ENCODE data around the gene NLK. TPM values are rescaled to one million over a fixed set of nuclear protein-coding genes. Genes with fewer than 3 reads are reported as not detected.
A peak's percentile ranks its signal among the peaks of the same experiment; 100 is the strongest.

NLK gene
- total RNA-seq, 4 donors from 2014 or later, result 7.7 to 20.8 (median 11.5) TPM

DNA sequence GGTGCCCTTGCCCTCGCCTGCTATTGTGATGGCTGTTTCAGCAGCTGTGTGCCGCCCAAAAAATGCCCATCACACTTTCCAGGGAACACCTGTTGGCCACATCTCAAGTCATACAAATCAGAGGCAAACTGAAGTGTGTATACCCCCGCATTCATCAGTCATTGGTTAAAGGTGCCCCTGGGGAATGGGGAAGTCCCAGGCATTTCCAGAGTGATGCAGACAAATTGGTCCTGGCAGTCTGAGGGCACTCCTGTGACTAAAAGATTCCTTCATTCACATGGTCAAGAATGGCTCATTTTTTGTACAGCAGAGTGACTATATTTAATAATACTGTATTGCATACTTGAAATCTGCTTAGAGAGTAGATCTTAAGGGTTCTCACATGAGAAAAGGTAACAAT lies 173.6 kb downstream of the NLK start:
- Histone ChIP-seq H3K27me3 (no peaks in the 10 kb centered on the region), H3K4me3 (no peak overlapping the region), H3K27ac (no peak overlapping the region), H3K9me3 (no peaks in the 10 kb centered on the region), H3K4me1 (no peaks in the 10 kb centered on the region), H3K36me3 (no peaks in the 10 kb centered on the region)
- no peak for DNase-seq (ENCODE audit: low spot score in 2 of 2)
- WGBS, result 47% methylated on average over 2 of the region's 3 CpGs
- no peak for TF ChIP-seq EP300 (IDR thresholded peaks at IDR 0.05)
- TF ChIP-seq, protein P1, sequence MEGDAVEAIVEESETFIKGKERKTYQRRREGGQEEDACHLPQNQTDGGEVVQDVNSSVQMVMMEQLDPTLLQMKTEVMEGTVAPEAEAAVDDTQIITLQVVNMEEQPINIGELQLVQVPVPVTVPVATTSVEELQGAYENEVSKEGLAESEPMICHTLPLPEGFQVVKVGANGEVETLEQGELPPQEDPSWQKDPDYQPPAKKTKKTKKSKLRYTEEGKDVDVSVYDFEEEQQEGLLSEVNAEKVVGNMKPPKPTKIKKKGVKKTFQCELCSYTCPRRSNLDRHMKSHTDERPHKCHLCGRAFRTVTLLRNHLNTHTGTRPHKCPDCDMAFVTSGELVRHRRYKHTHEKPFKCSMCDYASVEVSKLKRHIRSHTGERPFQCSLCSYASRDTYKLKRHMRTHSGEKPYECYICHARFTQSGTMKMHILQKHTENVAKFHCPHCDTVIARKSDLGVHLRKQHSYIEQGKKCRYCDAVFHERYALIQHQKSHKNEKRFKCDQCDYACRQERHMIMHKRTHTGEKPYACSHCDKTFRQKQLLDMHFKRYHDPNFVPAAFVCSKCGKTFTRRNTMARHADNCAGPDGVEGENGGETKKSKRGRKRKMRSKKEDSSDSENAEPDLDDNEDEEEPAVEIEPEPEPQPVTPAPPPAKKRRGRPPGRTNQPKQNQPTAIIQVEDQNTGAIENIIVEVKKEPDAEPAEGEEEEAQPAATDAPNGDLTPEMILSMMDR (IDR thresholded peaks at IDR 0.05), result no peak
- TF ChIP-seq POLR2A (IDR thresholded peaks at IDR 0.05), result no peak
- TF ChIP-seq POLR2AphosphoS5 (IDR thresholded peaks at IDR 0.05), result no peak

DNA sequence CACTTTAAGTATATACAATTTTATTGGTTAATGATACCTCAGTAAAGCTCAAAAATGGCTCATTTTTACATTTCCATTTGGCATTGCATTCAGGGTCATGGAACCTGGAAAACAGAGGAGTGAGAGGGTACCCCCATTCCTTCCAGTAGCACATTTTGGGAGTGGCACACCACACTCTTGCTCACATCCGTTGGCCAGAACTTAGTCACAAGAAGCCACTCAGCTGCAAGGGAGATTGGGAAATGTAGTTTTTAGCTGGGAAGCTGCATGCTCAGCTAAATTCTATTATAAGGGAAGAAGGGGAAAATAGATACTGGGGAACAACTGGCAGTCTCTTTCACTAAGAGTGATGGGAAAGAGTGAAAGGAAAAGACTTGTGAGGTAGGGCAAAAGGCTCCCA lies 174.1 kb downstream of the NLK start:
- Histone ChIP-seq H3K36me3 (no peaks in the 10 kb centered on the region), H3K9me3 (no peaks in the 10 kb centered on the region), H3K27ac (no peak overlapping the region), H3K4me1 (no peaks in the 10 kb centered on the region), H3K4me3 (no peak overlapping the region), H3K27me3 (no peaks in the 10 kb centered on the region)
- DNase-seq (ENCODE audit: low spot score in 2 of 2), result no peak
- TF ChIP-seq, protein P1 (IDR thresholded peaks at IDR 0.05), result no peak
- TF ChIP-seq EP300 (IDR thresholded peaks at IDR 0.05) (no peak), POLR2AphosphoS5 (IDR thresholded peaks at IDR 0.05) (no peak), POLR2A (IDR thresholded peaks at IDR 0.05) (no peak)
- 5% methylated on average over 1 of the region's 1 CpG for WGBS

DNA sequence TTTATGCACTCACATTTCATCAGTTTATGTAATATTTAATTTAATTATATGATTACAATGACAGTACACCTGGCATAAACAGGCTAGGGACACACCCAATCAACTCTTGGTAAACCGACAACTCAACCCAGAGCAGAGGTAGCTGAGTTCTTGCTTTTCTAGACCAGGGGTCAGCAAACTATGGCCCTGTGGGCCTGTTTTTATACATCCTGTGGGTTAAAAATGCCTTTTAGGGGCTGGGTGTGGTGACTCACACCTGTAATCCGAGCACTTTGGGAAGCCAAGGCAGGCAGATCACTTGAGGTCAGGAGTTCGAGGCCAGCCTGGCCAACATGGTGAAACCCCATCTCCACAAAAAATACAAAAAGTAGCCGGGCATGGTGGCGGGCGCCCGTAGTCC lies 177.3 kb downstream of the NLK start:
- no peaks in the 10 kb centered on the region for H3K4me1 ChIP-seq
- no peaks in the 10 kb centered on the region for H3K9me3 ChIP-seq
- H3K27me3 ChIP-seq, result no peaks in the 10 kb centered on the region
- 89% methylated on average over 7 of the region's 7 CpGs for WGBS
- no peaks in the 10 kb centered on the region for H3K36me3 ChIP-seq
- no peak for DNase-seq (ENCODE audit: low spot score in 2 of 2)
- no peak overlapping the region for H3K4me3 ChIP-seq
- TF ChIP-seq, protein P1 (IDR thresholded peaks at IDR 0.05), result no peak
- TF ChIP-seq POLR2A (IDR thresholded peaks at IDR 0.05) (no peak), POLR2AphosphoS5 (IDR thresholded peaks at IDR 0.05) (no peak), EP300 (IDR thresholded peaks at IDR 0.05) (no peak)
- H3K27ac ChIP-seq, result no peak overlapping the region

DNA sequence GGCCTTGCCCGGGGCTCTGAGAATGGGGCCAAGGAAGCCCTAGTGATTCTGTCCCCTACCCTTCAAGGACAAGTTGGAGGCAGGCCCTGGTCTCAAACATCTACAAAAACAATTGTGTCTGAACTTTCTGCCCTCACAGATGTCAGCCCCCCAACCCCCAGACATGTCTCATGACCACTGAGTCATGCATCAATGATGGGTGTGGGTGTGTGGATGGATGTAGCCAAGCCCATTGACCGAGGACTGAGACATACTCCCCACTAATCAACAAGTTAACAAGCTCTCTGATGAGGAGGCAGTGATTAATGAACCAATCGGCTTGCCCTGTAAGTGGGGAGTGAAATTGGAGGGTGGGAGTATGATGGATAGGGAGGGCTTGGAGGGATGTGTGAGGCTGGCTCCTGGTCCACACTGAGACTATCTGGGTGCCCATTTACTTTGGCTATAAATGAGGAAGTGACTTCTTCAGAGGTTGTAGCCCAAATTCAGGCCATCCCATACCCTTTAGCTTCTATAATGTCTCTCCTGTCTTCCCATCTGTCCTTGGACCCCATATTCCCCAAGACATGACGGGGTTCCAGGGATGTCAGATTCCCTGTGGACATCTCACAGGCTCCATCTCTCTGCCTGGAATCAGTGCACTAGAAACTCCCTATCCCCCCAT lies 179.4 kb downstream of the NLK start:
- TF ChIP-seq, protein P1 (IDR thresholded peaks at IDR 0.05), result no peak
- TF ChIP-seq POLR2AphosphoS5 (IDR thresholded peaks at IDR 0.05) (no peak), POLR2A (IDR thresholded peaks at IDR 0.05) (no peak), EP300 (IDR thresholded peaks at IDR 0.05) (no peak)
- peaks cover 6% of the 10 kb centered on the region for H3K27me3 ChIP-seq
- no peaks in the 10 kb centered on the region for H3K4me1 ChIP-seq
- H3K4me3 ChIP-seq, result no peak overlapping the region
- 88% methylated on average over 3 of the region's 4 CpGs for WGBS
- no peak overlapping the region for H3K27ac ChIP-seq
- H3K9me3 ChIP-seq, result no peaks in the 10 kb centered on the region
- DNase-seq (ENCODE audit: low spot score in 2 of 2), result no peak
- no peaks in the 10 kb centered on the region for H3K36me3 ChIP-seq

DNA sequence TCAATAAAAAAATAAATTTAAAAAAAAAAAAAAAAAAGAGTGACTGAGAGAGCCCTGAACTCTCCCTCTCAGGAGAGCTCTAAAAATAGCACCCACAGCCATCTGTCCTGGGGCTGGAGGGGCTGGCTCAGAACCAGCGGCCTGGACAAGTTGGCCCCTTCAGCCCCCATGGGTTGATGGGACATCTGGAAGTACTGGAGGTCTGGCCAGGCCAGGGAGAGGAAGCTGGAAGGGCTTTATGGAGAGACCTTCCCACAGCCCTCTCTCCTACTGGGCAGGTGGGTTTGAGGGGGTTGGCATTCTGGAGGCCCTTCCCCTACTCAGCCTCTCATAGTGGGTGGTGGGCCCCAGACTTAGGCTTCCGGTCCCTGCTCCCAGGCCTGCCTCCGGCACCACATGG lies 182.8 kb downstream of the NLK start:
- Histone ChIP-seq H3K4me1 (peaks cover 13% of the 10 kb centered on the region), H3K27ac (no peak overlapping the region), H3K27me3 (peaks cover 34% of the 10 kb centered on the region), H3K9me3 (no peaks in the 10 kb centered on the region), H3K36me3 (no peaks in the 10 kb centered on the region), H3K4me3 (no peak overlapping the region)
- TF ChIP-seq POLR2AphosphoS5 (IDR thresholded peaks at IDR 0.05), result no peak
- TF ChIP-seq, protein P1 (IDR thresholded peaks at IDR 0.05), result no peak
- TF ChIP-seq EP300 (IDR thresholded peaks at IDR 0.05), result no peak
- TF ChIP-seq POLR2A (IDR thresholded peaks at IDR 0.05), result no peak
- 85% methylated on average over 3 of the region's 3 CpGs for WGBS
- peak in 1 of 2 donors; percentile 66 for DNase-seq (ENCODE audit: low spot score in 2 of 2)

All from suprapubic skin (tissue), 4 donors.